Measurements from ENCODE around the gene PCBP3. TPM values are rescaled to one million over a fixed set of nuclear protein-coding genes. Genes with fewer than 3 reads are reported as not detected.

Gene PCBP3
- total RNA-seq, 1 donor from 2014 or later: 5.0 TPM

DNA sequence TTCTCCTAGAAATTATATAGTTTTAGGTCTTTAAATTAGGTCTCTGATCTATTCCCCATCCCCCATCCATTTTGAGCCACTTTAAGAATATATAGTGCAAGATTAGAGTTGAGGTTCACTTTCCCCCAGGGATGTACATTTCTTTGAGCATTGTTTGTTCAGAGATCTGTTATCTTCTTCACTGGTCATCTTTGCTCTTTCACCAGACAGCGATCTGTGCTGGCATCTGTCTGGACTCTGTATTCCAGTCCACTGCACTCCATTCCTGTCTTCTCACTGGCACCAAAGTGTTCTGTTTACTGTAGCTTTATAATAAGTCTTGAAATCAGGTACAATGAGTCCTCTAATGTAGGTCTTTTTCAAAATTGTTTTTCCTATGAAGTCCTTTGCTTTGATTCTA is 112.5 kb downstream of the PCBP3 start:
- H3K27ac Mint-ChIP-seq: no peak overlapping the region
- H3K9me3 Mint-ChIP-seq: peaks cover 41% of the 10 kb centered on the region
- no peaks in the 10 kb centered on the region for H3K27me3 Mint-ChIP-seq (ENCODE audit: low read depth)
- peaks cover 4% of the 10 kb centered on the region for H3K36me3 Mint-ChIP-seq
- TF ChIP-seq, protein P1, sequence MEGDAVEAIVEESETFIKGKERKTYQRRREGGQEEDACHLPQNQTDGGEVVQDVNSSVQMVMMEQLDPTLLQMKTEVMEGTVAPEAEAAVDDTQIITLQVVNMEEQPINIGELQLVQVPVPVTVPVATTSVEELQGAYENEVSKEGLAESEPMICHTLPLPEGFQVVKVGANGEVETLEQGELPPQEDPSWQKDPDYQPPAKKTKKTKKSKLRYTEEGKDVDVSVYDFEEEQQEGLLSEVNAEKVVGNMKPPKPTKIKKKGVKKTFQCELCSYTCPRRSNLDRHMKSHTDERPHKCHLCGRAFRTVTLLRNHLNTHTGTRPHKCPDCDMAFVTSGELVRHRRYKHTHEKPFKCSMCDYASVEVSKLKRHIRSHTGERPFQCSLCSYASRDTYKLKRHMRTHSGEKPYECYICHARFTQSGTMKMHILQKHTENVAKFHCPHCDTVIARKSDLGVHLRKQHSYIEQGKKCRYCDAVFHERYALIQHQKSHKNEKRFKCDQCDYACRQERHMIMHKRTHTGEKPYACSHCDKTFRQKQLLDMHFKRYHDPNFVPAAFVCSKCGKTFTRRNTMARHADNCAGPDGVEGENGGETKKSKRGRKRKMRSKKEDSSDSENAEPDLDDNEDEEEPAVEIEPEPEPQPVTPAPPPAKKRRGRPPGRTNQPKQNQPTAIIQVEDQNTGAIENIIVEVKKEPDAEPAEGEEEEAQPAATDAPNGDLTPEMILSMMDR (IDR thresholded peaks at IDR 0.05; ENCODE audit: unreplicated experiment): no peak
- H3K4me1 Mint-ChIP-seq: no peaks in the 10 kb centered on the region
- DNase-seq (ENCODE audit: low spot score in 2 of 2, unreplicated experiment in 2 of 2): no peak
- H3K4me3 Mint-ChIP-seq: no peak overlapping the region

DNA sequence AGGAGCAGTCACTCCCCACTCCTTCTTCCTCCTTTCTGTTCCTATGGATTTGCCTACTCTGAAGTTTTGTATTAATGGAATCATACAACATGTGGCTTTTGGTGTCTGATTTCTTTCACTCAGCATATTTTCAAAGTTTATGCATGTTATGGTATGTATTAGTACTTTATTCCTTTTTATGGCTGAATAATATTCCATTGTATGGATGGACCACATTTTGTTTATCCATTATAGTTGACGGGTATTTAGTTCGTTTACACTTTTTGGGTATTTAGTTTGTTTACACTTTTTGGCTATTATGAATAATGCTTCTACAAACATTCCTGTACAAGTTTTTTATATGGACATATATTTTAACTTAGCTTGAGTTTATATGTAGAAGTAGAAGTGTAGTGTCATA is 113.1 kb downstream of the PCBP3 start:
- peaks cover 4% of the 10 kb centered on the region for H3K36me3 Mint-ChIP-seq
- H3K4me3 Mint-ChIP-seq: no peak overlapping the region
- H3K4me1 Mint-ChIP-seq: no peaks in the 10 kb centered on the region
- no peak overlapping the region for H3K27ac Mint-ChIP-seq
- DNase-seq (ENCODE audit: low spot score in 2 of 2, unreplicated experiment in 2 of 2): no peak
- no peaks in the 10 kb centered on the region for H3K27me3 Mint-ChIP-seq (ENCODE audit: low read depth)
- peaks cover 41% of the 10 kb centered on the region for H3K9me3 Mint-ChIP-seq
- TF ChIP-seq, protein P1 (IDR thresholded peaks at IDR 0.05; ENCODE audit: unreplicated experiment): no peak

DNA sequence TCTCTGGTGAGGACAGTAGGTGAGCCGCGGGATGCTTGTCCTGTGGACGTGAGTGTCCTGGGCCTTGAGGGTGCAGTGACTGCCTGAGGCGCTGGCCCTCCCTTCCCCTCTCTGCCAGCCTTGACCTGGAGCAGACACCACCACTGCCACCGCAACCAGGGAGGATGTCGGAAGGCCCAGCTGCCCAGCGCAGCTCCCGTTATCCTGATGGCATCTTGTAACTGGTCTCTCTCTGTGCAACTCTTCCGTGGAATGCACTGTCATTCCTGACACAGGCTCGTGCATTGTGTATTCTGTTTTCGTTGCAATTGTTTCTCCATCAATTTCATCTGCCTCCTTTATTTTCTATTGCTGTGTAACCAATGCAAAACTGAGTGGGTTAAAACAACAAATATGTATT is 118.2 kb downstream of the PCBP3 start:
- H3K4me1 Mint-ChIP-seq: no peaks in the 10 kb centered on the region
- no peak overlapping the region for H3K4me3 Mint-ChIP-seq
- H3K9me3 Mint-ChIP-seq: peaks cover 17% of the 10 kb centered on the region
- TF ChIP-seq, protein P1 (IDR thresholded peaks at IDR 0.05; ENCODE audit: unreplicated experiment): no peak
- no peaks in the 10 kb centered on the region for H3K27me3 Mint-ChIP-seq (ENCODE audit: low read depth)
- DNase-seq (ENCODE audit: low spot score in 2 of 2, unreplicated experiment in 2 of 2): no peak
- no peaks in the 10 kb centered on the region for H3K36me3 Mint-ChIP-seq
- H3K27ac Mint-ChIP-seq: no peak overlapping the region

DNA sequence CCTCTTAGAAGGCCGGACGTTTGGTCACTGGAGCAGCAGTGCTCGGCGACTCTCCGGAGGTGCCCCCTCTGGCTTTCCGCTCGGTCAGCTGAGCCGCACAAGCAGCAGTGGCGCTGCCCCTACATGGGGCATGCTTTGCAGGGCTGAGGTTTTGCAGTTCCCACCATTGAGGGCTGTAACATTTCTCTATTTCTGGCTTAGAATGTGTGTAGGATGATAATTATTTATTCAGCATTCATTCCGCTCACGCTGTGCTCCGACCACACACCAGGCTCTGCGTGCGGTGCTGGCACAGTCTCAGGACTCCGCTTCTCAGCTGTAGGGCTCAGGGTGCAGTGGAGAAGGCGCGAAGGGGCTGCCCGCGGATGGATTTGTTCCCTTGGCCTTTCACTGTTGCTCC is 119.5 kb downstream of the PCBP3 start:
- no peak overlapping the region for H3K27ac Mint-ChIP-seq
- H3K27me3 Mint-ChIP-seq (ENCODE audit: low read depth): no peaks in the 10 kb centered on the region
- TF ChIP-seq, protein P1 (IDR thresholded peaks at IDR 0.05; ENCODE audit: unreplicated experiment): no peak
- no peak for DNase-seq (ENCODE audit: low spot score in 2 of 2, unreplicated experiment in 2 of 2)
- H3K9me3 Mint-ChIP-seq: peaks cover 9% of the 10 kb centered on the region
- H3K4me1 Mint-ChIP-seq: peaks cover 11% of the 10 kb centered on the region
- H3K36me3 Mint-ChIP-seq: no peaks in the 10 kb centered on the region
- H3K4me3 Mint-ChIP-seq: no peak overlapping the region

DNA sequence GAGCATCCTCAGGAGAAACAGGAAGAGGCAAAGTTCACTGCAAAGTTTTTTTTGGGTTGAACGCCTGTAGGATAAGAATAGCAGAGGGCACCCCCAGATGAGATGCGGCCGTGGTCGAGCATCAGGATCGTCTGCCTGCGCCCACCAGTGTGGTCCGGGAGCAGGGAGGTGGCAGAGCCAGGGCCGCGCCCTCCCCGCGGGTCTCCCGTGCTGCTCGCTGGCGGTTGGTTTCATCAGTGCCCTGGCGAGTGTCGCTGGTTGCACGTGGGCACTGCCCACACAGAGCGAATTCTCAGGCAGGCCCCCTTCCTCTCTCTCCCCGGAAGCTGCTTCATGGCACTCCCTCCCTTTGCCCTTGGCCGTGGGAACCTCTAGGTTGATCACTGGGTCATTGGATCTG is 120.0 kb downstream of the PCBP3 start:
- peaks cover 15% of the 10 kb centered on the region for H3K4me1 Mint-ChIP-seq
- TF ChIP-seq, protein P1 (IDR thresholded peaks at IDR 0.05; ENCODE audit: unreplicated experiment): no peak

DNA sequence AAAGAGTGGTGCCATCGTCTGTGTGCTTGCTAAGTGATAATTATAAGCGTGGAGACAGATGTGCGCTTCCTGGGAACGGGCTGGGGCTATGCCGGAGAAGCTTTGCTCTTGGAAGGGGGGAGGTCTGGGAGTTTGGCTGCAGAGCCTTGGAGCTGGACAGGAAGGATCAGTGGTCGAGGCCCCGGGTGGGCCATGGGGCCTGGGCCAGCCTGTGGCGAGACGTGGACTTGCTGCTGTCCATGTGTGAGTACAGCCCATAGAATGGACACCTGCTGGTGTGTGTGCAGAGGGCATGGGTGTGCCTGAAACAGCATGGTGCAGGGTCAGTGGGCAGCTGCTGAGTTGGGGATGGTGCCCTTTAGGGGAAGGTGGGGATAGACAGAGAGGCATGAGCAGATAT is 121.3 kb downstream of the PCBP3 start:
- no peaks in the 10 kb centered on the region for H3K27me3 Mint-ChIP-seq (ENCODE audit: low read depth)
- no peak for DNase-seq (ENCODE audit: low spot score in 2 of 2, unreplicated experiment in 2 of 2)
- peaks cover 4% of the 10 kb centered on the region for H3K9me3 Mint-ChIP-seq
- no peak overlapping the region for H3K4me3 Mint-ChIP-seq
- H3K27ac Mint-ChIP-seq: no peak overlapping the region
- no peaks in the 10 kb centered on the region for H3K36me3 Mint-ChIP-seq
- TF ChIP-seq, protein P1 (IDR thresholded peaks at IDR 0.05; ENCODE audit: unreplicated experiment): no peak
- peaks cover 25% of the 10 kb centered on the region for H3K4me1 Mint-ChIP-seq

More for the DNA sequence above, 120.0 kb downstream of the PCBP3 start:
- no peak for DNase-seq (ENCODE audit: low spot score in 2 of 2, unreplicated experiment in 2 of 2)
- Mint-ChIP-seq H3K36me3 (no peaks in the 10 kb centered on the region), H3K9me3 (peaks cover 9% of the 10 kb centered on the region), H3K27ac (no peak overlapping the region), H3K27me3 (ENCODE audit: low read depth) (no peaks in the 10 kb centered on the region), H3K4me3 (no peak overlapping the region)

Data from mesothelial cell of epicardium (in vitro differentiated cells).